ENCODE data around the gene C1QL4.
A peak's percentile ranks its signal among the peaks of the same experiment; 100 is the strongest.
"Not testable (repeated sequence)": the region's sequence is repeated elsewhere in the genome, so short reads cannot be mapped to it uniquely, and the experiment has no call there.

C1QL4 gene

DNA sequence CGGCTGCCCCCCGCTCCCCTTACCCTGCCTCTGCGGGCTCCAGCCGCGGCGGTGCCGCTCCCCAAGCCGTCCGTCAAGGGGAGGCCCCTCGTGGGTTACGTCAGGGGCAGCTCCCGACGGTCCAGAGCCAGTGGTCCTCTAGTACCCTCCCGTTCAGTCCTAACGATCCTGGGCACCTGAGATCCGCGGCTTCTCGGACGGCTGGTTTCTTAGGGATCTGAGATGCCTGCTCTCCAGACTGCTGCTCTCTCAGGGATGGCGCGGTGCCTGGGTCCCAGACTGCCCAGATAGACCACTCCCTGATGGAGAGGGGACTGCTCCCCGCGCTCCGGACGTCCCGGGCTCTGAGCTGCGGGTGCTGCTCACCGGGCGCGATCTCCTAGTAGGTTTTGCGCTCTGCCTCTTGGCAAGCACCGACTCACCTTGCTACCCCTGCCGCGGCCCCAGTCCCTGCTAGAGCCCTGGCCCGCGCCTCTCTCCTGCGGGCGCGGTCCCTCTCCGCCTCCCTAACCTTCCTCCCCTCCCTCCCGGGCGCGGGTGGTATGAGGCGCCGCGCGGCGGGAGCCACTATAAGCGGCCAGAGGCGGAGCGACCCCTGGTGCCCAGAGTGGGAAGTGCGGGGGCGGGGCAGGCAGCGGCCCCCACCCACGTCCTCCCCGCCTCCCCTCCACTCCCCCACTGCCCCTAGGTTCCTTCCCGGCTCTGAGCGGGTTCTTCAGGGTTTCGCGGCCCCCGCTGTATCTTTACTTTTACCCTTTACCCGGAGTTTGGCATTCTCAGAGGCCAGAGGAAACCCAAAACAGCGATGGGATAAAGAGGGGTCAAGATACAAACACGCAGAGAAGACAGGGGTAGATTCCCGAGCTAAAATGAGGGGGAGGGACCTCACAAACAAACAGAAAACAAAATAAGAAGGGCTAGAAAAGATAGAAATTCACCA is at the start of gene C1QL4:
Gene C1QL4, minus strand, starts transcription at position 544 of the 940 bp plus-strand sequence. CDS start 711 bp downstream, outside the sequence.
- peak; percentile 94 for DNase-seq (ENCODE audit: low spot score)
- peak; percentile 44 for FAIRE-seq

DNA sequence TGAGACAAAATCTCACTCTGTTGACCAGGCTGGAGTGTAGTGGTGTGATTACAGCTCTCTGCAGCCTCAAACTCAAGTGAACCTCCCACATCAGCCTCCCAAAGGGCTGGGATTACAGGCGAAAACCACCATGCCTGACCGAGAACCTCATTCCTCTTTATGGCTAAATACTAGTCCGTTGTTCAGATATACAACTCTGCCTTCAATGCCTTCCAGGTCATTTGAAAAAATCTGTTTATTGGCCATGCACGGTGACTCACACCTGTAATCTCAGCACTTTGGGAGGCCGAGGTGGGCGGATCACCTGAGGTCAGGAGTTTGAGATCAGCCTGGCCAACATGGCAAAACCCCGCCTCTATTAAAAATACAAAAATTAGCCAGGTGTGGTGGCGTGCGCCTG is 43.2 kb upstream of the C1QL4 start:
- not testable (repeated sequence) for DNase-seq (ENCODE audit: low spot score); FAIRE-seq

DNA sequence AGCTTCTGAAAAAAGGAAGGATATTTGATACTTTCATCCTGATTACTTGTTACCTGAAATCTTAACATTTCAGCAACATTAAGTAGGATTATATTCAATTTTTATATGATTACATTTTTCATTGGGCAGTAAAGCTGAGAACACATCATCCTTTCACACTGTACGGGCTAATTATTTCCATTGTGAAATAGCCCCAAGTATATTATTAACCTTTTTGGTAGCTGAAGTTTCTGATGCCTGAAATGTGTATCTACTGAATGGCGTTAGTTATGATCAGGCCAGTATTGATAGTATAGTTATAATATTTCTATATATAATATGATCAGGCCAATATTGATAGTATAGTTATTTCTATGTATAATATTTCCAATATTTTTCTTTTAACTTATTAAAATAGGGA is 40.4 kb upstream of the C1QL4 start:
- FAIRE-seq (no peak), DNase-seq (ENCODE audit: low spot score) (no peak)

DNA sequence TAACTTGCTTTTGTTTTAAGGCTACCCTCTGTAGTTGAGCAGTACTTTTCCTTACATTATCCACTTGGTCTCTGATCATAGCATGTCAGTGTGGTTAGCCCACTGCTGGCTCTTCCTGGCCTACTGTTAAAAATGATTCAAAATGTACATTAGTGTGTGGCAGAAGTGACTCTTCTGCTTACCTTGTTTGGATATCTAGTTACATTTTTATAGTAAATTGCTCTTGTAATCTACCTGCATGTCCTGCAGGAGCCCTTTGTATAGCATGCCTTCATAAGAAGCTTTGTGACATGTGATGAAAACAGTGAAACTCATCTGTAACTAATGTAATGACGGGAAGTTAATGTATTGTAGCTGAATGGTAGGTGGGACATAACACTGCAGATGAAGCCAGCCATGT is 38.4 kb upstream of the C1QL4 start:
- FAIRE-seq = no peak
- no peak for DNase-seq (ENCODE audit: low spot score)

DNA sequence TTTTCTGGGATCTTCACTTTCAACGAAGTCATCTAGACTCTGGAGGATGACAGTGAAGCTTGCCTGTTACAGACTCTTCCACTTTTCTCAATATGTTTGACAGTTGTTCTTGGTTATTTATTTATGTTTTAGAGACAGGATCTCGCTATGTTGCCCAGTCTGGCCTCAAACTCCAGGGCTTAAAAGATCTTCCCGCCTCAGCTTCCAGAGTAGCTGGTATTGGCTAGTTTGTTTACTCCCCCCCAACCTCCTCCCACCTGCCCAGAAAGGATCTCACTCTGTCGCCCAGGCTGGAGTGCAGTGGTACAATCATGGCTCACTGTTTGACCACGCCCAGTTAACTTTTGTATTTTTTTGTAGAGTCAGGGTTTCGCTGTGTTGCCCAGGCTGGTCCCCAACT is 33.6 kb upstream of the C1QL4 start:
- DNase-seq (ENCODE audit: low spot score) = no peak
- FAIRE-seq = no peak

DNA sequence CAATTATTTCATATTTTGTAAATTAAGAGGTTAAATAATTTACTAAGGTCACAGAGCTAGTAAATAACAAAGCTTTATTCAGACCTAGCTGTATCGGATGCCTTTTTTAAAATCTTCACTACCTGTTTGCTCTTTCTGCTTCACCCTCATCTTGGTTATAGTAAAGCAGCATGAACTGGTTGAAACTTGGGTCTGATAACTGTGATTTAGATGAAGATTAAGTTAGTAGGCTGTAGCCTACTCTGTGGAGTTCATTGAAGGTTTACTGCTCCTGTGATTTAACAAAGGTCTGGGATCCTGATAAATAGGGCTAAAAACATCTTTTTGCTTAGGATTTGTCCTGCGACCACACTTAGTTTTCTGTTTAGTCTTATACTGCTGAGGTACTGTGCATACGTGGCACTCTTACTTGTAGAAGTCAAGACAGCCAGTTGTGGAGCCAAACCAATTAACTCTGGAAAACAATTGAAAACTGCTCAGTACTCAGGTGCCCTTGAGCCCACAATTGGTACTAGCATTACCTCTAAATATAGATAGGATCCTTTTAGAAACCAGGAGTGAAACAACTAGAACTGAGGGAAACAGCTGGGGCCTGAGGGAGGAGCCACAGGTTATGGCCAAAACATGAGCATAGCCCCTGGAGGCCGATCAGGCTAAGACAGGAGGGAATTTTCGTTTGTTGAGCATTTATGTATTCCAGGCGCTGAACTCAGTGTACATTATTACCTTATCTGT is 32.6 kb upstream of the C1QL4 start:
- FAIRE-seq = no peak

DNA sequence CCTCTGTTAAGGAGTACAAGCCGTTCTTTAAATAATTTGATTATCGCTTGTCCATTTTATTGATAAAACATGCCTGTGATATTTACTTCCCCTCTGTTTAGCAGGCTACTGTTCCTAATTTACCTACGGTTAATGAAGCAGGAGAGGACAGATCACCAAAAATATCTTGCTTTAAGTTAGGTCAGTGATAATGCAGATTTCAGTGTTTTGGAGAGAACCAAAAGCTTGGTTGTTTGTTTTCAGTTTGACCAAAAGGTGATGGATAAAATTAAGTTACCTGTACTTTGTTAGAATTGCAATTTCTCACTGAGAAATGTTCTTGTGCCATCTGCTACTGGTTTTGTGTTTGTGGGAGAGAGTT is 31.2 kb upstream of the C1QL4 start:
- DNase-seq (ENCODE audit: low spot score) (no peak), FAIRE-seq (no peak)

More for the DNA sequence above, 32.6 kb upstream of the C1QL4 start:
- peak; percentile 55 for DNase-seq (ENCODE audit: low spot score)

DNA sequence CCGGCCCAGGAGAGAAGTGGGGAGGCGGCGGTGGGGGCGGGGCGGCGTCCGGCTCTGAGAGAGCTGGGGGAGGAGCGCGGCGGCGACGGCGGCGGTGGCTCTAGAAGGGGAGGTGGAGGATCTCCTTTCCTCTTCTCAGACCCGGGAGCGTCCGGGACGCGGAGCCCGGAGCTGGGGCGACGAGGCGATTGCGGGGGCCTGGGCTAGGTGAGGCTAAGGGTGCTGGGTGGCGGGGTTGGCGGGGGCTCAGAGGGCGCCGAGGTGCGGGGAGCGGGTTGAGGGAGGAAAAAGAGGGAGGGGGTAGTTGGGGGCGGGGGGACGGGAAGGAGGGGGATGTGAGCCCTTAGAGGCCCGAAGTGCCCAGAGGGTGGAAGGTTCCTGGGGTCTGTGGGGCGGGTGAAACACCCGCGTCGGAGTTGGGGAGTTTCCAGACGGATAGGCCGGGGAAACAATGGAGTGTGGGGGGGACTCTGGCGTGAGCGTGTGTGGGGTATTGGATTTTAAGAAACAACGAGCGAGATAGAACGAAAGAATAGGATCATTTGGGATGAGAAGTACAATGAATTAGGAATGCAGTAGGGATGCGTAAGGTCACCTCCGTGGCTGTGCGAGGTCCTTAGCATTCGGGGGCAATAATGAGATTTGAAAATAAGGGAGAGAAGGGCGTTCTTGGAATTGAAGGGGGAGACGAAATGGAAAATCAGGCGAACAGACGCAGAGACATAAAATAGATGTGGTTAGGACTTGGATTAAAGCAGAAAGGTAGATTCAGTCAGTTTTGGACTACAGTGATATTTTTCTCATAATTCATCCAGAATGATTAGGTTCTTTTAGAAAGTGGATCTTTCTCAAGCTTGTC is 30.6 kb upstream of the C1QL4 start, which contains the start of gene SPATS2:
Gene SPATS2, plus strand, starts transcription at position 82 of the 859 bp plus-strand sequence. CDS start 93,551 bp downstream, outside the sequence.
- peak; percentile 54 for DNase-seq (ENCODE audit: low spot score)
- FAIRE-seq = no peak

DNA sequence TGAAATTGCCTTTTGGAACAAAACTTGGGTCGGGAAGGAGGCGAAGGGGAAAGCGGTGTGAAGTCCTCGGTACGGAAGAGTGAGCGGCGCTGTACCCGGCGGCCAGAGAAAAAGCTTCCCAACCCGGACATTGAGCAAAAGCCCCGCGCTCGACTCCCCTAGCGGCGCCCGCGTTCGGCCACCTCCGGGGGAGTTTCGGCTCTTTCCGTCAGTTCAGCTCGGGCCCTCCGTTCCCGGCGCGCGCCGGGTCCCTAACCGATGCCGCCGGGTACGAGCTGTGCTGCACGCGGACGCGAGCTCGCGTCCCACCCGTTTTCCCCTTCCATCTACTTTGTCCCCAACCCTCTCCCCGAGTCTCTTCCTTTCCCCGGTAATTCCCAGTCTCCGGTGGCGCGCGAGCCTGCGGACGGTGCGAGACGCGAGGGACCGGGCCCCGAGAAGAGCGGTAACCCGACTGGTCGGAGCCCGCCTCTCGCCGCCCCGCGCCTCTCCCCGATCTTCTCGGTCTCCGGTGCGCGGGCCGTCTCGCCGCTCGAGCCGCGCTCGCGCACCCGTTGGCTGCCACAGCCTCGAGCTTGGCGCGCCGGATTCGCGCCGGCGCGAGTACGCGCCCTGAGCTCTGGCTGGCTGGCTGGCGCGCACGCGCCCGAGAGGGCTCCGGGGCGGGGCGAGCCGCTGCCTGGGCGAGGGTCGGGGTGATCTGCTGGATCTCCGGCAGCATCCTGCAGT is 29.8 kb upstream of the C1QL4 start:
- DNase-seq (ENCODE audit: low spot score) = peak; percentile 98
- peak; percentile 71 for FAIRE-seq

DNA sequence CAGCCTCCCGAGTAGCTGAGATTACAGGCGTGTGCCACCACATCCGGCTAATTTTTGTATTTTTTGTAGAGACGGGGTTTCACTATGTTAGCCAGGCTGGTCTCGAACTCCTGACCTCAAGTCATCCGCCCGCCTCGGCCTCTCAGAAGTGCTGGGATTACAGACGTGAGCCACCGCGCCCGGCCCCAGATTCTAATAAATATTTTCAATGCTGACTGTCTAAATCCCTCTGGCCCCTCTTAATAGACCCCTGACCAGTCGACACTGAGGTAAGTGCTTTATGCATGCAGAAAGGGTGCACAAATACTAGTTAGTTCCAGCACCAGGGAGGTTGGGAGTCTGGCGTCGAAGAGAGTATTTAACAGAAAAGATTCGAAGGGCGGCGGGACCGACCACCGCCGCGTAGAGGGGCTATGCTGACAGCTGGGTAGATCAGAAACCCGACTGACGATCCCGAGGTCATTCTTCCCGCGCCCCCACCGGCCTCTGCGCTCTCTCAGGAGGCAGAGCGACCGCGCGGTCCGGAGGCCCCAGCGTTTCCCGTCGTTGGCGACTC is 29.2 kb upstream of the C1QL4 start:
- FAIRE-seq = no peak
- DNase-seq (ENCODE audit: low spot score) = no peak

DNA sequence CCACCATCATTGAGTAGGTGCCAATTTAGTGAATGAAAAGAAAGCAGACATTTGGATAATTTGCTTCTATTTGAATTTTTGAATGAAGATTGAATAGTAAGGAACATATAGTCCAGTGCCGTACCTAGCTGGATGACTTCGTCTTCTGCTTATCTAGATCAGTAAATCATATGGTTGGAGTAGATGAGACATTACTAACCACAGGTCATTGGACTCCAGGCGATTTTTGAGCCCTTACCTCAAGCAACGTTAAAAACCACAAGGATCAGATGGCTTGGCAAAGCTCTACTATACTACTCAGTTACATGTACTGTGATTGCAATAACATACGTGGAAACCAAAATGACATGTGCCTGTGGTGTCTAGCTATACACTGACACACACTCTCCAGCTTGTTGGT is 28.6 kb upstream of the C1QL4 start:
- FAIRE-seq (no peak), DNase-seq (ENCODE audit: low spot score) (no peak)

DNA sequence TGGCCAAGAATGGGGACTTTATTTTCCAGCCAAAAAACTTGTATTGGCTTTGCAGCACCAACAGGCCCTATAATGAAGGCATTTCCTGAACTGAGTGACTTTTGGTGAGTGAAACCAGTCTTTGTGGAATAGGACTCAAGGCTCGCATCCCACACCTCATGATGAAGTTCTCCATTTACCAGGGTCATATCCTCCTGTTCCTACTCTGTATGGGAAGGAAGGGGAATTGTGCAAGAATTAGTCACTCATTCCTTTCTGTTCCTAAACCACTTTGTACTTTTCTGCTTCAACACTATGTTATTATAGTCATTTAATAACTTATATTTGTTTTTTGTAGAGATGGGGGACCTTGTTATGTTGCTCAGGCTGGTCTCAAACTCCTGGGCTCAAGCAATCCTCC is 28.0 kb upstream of the C1QL4 start:
- no peak for FAIRE-seq
- DNase-seq (ENCODE audit: low spot score) = no peak

DNA sequence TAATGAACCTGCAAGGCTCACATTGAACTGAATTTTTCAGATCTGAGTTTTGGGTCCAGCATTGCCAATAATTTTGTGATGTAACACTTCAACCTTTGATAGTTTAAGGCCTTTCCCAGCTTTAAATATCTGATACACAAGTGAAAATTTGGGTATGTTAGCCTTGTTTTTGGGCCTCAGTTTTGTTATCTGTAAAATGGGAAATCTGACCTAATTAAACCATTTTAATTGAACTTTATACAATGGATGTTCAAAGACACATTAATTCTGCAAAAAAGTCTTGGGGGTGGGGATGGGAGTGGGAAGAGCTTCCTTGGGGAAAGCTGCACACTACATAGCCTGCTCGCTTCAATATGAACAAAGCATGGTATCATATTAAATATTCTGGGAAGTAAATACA is 25.1 kb upstream of the C1QL4 start:
- DNase-seq (ENCODE audit: low spot score) = no peak
- FAIRE-seq = no peak

DNA sequence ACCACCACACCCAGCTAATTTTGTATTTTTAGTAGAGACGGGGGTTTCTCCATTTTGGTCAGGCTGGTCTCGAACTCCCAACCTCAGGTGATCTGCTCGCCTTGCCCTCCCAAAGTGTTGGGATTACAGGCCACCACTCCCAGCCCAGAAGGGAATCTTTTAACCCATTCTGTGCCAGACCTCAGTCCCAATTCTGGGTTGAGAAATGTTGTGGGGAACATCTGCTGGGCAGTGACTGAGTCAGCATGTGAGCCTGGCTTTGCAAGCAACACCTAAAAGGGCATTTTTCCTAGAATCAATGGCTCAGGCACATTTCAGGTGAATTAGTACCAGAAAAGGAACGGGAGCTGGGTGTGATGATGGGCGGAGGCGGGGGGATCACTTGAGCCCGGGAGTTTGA is 22.7 kb upstream of the C1QL4 start:
- DNase-seq (ENCODE audit: low spot score) (no peak), FAIRE-seq (no peak)

DNA sequence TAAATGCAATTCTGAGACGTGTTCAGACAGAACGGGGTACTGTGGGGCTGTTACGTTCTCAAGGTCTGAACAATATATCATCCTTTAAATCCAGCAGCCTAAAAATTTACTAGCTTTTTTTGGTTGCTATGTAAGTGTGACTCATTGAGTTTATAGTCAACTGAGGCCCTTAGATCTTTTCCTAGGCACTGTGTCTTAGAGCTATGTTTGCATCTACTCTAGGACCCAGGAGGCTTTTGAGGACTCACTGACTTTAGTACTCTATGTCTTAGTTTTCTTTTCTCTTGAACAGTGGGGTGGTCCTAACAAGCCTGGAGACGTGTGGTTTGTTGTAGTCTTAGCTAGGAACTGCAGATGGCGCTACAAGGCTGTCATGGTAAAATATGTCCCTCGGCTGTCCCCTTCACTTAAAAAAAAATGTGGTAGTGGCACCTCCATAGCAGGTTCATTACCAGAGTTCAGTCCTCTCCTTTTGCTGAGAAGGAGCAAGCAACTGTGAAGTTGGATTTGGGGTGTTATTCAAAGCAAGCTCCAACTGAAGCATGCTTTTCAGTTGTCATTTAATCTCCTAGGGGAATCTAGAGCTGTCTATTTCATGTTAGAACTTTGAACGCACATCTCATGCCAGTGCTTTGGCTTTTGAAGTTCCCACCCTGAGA is 21.6 kb upstream of the C1QL4 start:
- DNase-seq (ENCODE audit: low spot score) (peak; percentile 69), FAIRE-seq (no peak)

DNA sequence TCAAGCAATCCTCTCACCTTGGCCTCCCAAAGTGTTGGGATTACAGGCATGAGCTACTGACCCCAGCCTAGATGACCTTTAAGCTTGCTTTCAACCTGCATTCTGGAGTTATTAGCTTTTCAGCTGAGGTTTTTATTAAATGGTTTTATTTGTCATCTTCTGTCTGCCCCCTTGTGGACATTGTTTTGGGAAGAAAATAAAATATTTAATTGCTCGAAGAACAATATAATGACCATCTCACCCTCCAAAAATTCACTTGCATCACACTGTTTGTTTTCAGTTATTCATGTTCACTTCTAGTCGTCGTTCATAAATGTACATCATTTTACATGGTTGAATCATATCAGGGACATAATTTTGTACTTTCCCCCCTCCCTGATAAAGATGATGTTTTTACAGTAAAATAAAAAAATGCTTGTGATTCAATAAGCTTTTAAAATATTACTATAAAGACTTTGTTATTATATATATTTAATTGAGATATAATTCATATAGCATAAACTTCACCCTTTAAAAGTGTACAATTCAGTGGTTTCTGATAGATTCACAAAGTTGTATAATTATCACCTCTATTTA is 20.2 kb upstream of the C1QL4 start:
- DNase-seq (ENCODE audit: low spot score) (no peak), FAIRE-seq (no peak)

DNA sequence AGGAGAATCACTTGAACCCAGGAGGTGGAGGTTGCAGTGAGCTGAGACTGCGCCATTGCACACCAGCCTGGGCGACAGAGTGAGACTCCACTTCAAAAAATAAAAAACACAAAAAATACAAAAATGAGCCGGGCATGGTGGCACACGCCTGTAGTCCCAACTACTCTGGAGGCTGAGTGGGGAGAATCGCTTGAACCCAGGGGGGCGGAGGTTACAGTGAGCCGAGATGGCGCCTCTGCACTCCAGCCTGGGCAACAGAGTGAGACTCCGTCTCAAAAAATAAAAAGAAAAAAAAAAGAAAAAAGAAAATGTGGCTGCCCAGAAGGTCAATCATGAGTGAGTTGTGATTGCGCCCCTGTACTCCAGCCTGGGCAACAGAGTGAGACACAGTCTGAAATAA is 18.9 kb upstream of the C1QL4 start:
- no peak for FAIRE-seq
- DNase-seq (ENCODE audit: low spot score) = no peak

DNA sequence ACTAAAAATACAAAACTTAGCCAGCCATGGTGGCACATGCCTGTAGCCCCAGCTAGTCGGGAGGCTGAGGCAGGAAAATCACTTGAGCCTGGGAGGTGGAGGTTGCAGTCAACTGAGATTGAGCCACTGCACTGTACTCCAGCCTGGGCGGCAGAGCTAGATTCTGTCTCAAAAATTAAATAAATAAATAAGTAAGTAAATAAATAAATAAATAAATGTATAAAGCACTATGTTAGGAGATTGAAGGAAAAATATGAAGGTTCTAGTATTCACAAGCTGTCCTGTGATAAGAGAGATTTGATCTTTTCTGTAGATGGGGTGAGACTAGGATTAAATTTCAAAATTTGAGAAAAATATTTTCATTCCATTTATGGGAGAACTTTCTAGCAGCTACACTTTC is 15.4 kb upstream of the C1QL4 start:
- DNase-seq (ENCODE audit: low spot score) = no peak
- FAIRE-seq = no peak

DNA sequence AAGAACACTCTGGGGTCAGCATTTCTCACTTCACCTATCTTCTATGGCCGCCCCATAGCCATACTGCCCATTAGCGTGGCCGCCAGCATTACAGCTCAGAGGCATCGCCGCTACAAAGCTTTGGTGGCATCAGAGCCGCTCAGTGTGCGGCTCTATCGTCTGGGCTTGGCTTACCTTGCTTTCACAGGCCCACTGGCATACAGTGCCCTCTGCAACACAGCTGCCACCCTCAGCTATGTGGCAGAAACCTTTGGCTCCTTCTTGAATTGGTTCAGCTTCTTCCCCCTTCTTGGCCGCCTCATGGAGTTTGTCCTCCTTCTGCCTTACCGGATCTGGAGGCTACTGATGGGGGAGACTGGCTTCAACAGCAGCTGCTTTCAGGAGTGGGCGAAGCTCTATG is 12.3 kb upstream of the C1QL4 start:
- no peak for FAIRE-seq
- no peak for DNase-seq (ENCODE audit: low spot score)

DNA sequence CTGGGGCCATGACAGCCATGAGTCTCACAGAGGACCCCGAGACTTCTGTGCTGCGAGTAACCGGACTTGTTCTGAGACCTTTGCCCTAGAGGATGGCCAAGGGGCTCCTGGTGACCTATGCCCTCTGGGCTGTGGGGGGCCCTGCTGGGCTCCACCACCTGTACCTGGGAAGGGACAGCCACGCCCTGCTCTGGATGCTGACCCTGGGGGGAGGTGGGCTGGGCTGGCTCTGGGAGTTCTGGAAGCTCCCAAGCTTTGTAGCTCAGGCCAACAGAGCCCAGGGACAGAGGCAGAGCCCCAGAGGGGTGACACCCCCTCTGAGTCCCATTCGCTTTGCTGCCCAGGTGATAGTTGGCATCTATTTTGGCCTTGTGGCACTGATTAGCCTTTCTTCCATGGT is 11.8 kb upstream of the C1QL4 start:
- FAIRE-seq = no peak
- no peak for DNase-seq (ENCODE audit: low spot score)

Data from urothelium cell line (cell line).